Panc1 (cell line): ENCODE data around the gene TLL2.

Experiments
- POLR2AphosphoS5 ChIP-seq: IDR thresholded peaks from 2 replicates; pipeline ENCODE4 v1.6.1; 2012; ENCODE audit warnings: mild to moderate bottlenecking, low read depth, low read length, moderate library complexity
- SIN3A ChIP-seq: IDR thresholded peaks from 2 replicates; pipeline ENCODE4 v1.6.1; 2012; ENCODE audit warnings: low read depth, mild to moderate bottlenecking, low read length, moderate library complexity, borderline replicate concordance; ENCODE audit not compliant: insufficient read depth
- TF ChIP-seq, protein P1 (sequence below): fragments of 450-650 bp; IDR thresholded peaks from 2 replicates; pipeline ENCODE4 v1.5.1; 2017; ENCODE audit warnings: mild to moderate bottlenecking

DNA sequence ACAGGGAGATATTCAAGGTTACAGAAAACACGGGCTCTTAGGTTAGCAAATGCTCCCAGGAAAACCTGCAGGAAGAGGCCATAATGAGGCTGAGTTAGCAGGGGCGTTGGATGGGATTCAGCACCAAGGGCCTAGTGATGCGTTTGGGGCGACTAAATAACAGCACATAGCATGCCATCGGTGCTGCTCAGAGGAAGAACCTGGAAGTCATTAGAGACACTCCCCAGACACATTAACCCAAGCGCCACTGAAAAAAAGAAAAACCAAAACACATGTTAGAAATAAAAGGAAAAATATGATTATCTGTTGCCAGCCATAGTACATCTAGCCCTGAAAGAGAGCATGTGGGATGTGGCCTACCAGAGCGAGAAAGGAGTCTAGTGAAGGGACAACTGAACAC lies 126.1 kb downstream of the TLL2 start:
- TF ChIP-seq POLR2AphosphoS5 (no peak), SIN3A (no peak)
- TF ChIP-seq, protein P1, sequence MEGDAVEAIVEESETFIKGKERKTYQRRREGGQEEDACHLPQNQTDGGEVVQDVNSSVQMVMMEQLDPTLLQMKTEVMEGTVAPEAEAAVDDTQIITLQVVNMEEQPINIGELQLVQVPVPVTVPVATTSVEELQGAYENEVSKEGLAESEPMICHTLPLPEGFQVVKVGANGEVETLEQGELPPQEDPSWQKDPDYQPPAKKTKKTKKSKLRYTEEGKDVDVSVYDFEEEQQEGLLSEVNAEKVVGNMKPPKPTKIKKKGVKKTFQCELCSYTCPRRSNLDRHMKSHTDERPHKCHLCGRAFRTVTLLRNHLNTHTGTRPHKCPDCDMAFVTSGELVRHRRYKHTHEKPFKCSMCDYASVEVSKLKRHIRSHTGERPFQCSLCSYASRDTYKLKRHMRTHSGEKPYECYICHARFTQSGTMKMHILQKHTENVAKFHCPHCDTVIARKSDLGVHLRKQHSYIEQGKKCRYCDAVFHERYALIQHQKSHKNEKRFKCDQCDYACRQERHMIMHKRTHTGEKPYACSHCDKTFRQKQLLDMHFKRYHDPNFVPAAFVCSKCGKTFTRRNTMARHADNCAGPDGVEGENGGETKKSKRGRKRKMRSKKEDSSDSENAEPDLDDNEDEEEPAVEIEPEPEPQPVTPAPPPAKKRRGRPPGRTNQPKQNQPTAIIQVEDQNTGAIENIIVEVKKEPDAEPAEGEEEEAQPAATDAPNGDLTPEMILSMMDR = no peak
